GM10847 (cell line): ENCODE data around the gene PNMA1.

Experiments
- POLR2A ChIP-seq: IDR thresholded peaks from 2 replicates; pipeline ENCODE4 v1.6.1; 2011; ENCODE audit not compliant: insufficient read length; ENCODE audit errors: extremely low read depth

Gene PNMA1

DNA sequence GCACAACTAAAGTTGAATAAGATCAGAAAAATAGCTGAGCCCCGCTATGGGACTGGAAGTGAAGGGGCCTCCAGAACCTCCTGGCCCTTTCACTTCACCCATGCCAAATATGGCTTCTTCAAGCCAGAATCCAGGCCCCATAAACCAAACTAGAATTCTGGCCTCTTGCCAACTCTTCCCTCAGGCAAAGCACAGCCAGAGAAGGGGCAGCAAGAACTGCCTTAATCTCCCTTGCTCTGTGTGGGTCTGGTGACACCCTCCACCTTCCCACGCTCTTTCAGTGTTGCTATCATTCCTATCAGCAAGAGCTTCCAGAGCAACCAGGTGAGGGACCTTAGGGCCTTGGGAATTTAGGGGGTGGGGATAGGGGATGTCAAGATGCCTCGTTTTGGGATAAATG is 3.1 kb upstream of the PNMA1 start:
- no peak for TF ChIP-seq POLR2A

- TF ChIP-seq POLR2A = no peak
Measured at GRCh38 chr14:73715707-73716106, 1.5 kb upstream of the PNMA1 start.

GRCh38 chr14:73714656-73715081 is 485 bp upstream of the PNMA1 start:
- no peak for TF ChIP-seq POLR2A

- TF ChIP-seq POLR2A = no peak
Measured at GRCh38 chr14:73713206-73713802, 880 bp downstream of the PNMA1 start.

GRCh38 chr14:73712540-73713180 is 1.5 kb downstream of the PNMA1 start:
- TF ChIP-seq POLR2A = no peak

GRCh38 chr14:73712071-73712506 is 2.1 kb downstream of the PNMA1 start:
- TF ChIP-seq POLR2A = no peak

DNA sequence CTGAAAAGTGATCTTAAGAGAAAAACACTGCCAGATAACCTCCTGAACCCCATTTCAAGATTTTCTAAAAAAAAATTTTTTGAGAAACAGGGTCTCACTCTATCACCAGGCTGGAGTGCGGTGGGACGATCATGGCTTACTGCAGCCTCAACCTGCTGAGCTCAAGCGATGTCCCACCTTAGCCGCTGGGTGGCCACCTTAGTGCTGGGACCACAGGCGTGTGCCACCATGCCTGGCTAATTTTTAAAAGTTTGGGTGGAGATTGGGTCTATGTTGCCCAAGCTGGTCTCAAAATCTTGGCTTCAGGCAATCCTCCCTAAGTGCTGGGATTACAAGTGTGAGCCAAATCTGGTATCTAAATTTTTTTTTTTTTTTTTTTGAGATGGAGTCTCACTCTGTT is 3.4 kb downstream of the PNMA1 start:
- no peak for TF ChIP-seq POLR2A

GRCh38 chr14:73709904-73710469 is 4.2 kb downstream of the PNMA1 start:
- TF ChIP-seq POLR2A = no peak

DNA sequence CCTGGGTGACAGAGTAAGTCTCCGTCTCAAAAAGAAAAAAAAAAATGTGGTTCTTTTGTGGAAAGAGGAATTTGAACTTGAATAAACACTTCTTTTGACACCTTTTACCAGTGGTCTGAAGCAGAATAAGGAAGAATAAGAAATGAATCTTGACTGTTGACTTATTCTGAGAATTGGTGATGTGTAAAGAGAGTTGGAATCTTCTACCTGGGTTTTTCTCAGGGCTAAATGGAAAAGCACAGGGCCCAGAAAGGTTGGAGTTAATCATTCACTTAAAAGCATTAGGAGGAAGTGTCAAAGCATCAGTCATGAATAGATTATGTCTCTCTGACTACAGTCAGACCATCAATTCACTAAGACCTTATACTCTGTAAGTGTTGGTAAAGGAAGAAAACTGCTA is 13.9 kb downstream of the PNMA1 start:
- no peak for TF ChIP-seq POLR2A

- TF ChIP-seq POLR2A = no peak
Measured at GRCh38 chr14:73696466-73697400, 17.5 kb downstream of the PNMA1 start.

DNA sequence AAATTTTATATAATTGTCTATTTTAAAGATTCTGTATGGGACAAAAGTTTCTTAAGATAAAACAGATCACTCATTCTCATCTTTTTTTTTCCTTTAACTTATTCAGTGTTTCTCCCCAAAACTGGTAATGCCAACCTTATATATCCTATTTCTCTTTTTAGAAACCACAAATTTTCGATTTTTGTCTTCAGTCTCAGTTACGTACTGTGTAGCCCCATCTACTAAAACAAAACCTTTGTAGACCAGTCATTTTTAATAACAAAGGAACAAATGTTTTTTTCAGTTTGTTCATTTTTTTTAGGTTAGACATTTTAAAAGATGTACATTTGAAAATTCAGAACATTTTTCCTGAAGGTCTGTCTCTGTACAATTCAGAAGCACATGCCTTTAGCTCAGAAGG is 18.2 kb downstream of the PNMA1 start:
- TF ChIP-seq POLR2A = no peak

GRCh38 chr14:73695082-73695481 is 19.1 kb downstream of the PNMA1 start:
- TF ChIP-seq POLR2A = no peak

- no peak for TF ChIP-seq POLR2A
Measured at GRCh38 chr14:73694083-73694482, 20.1 kb downstream of the PNMA1 start.

DNA sequence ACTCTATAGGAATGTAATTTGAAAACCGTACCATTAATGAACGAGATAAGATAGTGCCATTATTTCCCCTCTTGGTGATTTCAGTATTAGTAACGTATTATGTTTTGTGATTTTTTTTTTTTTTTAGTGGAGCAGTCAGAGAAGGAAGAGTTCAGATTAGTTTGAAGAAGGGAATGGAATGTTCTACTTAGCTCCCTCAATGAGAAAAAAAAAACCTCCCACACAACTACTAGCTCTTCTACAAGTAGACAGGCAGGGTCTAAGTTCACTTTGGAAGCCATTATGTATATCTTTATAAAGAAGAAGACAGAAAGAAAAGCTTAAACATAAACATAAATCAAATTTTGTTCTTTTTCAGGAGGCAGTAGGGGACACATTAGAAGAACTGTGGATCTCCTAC is 27.3 kb downstream of the PNMA1 start:
- no peak for TF ChIP-seq POLR2A

DNA sequence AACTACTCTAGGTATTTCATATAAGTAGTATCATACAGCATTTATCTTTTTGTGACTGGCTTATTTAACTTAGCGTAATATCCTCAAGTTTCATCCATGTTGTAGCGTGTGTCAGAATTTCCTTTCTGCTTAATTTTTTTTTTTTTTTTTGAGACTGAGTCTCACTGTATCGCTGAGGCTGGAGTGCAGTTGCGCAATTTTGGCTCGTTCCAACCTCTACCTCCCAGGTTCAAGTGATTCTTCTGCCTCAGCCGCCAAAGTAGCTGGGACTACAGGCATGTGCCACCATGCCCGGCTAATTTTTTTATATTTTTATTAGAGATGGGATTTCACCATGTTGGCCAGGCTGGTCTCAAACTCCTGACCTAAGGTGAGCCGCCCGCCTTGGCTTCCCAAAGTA is 28.9 kb downstream of the PNMA1 start:
- no peak for TF ChIP-seq POLR2A

- TF ChIP-seq POLR2A = no peak
Measured at GRCh38 chr14:73684627-73685026, 29.6 kb downstream of the PNMA1 start.
